KMS-11 (cell line): Measurements from ENCODE around the gene TTC3.

ENCODE experiments used
- H2AFZ ChIP-seq: fragments of 200-600 bp; sonication (generic); 2 replicates; pipeline ENCODE4 v1.6.1; 2016; ENCODE audit warnings: antibody characterized with exemption, mixed run types, low read depth
- H3K27ac ChIP-seq: fragments of 200-600 bp; sonication (generic); 2 replicates; pipeline ENCODE4 v1.6.1; 2016; ENCODE audit warnings: mild to moderate bottlenecking, mixed run types
- H3K27me3 ChIP-seq: fragments of 200-600 bp; sonication (generic); 2 replicates; pipeline ENCODE4 v1.6.1; 2017; ENCODE audit warnings: mild to moderate bottlenecking, low read depth, mixed run types, moderate library complexity; ENCODE audit not compliant: insufficient read depth
- H3K36me3 ChIP-seq: fragments of 200-600 bp; sonication (generic); 2 replicates; pipeline ENCODE4 v1.6.1; 2017; ENCODE audit warnings: mild to moderate bottlenecking, mixed run types; ENCODE audit not compliant: insufficient read depth
- H3K4me1 ChIP-seq: fragments of 200-600 bp; sonication (generic); 2 replicates; pipeline ENCODE4 v1.6.1; 2016; ENCODE audit warnings: mild to moderate bottlenecking, low read depth, mixed run types; ENCODE audit not compliant: poor library complexity, severe bottlenecking
- H3K4me2 ChIP-seq: fragments of 200-600 bp; sonication (generic); 2 replicates; pipeline ENCODE4 v1.7.0; 2016; ENCODE audit warnings: mild to moderate bottlenecking, mixed run types
- H3K4me3 ChIP-seq: fragments of 200-600 bp; sonication (generic); IDR thresholded peaks from 2 replicates; pipeline ENCODE4 v1.6.1; 2017; ENCODE audit warnings: low read depth, low read length, mixed read lengths; ENCODE audit not compliant: insufficient read depth
- H3K79me2 ChIP-seq: fragments of 200-600 bp; sonication (generic); 2 replicates; pipeline ENCODE4 v1.6.1; 2016; ENCODE audit warnings: low read depth, mixed run types; ENCODE audit not compliant: insufficient read depth
- H3K9ac ChIP-seq: fragments of 200-600 bp; sonication (generic); 2 replicates; pipeline ENCODE4 v1.6.1; 2016; ENCODE audit warnings: mild to moderate bottlenecking, mixed run types
- H4K20me1 ChIP-seq: fragments of 200-600 bp; sonication (generic); 2 replicates; pipeline ENCODE4 v1.6.1; 2016; ENCODE audit warnings: mild to moderate bottlenecking, mixed run types; ENCODE audit not compliant: insufficient read depth
- TF ChIP-seq, protein P1 (sequence below): fragments of 200-600 bp; sonication (generic); conservative IDR thresholded peaks from 2 replicates; pipeline ENCODE4 v1.6.1; 2017; ENCODE audit warnings: low read depth, mild to moderate bottlenecking, antibody characterized with exemption, low read length, moderate library complexity, mixed read lengths

Gene TTC3

DNA sequence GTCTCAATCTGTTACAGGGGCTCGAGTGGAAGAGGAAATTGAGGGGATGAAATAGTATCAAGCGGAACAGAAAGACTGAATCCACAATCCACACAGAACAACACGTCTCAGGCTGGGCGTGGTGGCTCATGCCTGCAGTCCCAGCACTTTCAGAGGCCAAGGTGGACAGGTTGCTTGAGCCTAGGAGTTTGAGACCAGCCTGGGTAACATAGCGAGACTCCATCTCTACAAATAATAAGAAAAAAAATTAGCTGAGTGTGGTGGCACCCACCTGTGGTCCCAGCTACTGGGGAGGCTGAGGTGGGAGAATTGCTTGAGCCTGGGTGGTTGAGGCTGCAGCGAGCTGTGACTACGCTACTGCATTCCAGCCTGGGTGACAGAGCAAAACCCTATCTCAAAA, 168.4 kb downstream of the TTC3 start:
- Histone ChIP-seq H3K4me2 (no peak overlapping the region), H3K4me3 (no peak overlapping the region), H3K27me3 (no peaks in the 10 kb centered on the region), H3K9ac (no peak overlapping the region), H2AFZ (no peak overlapping the region), H4K20me1 (no peaks in the 10 kb centered on the region; the same call in 1 of the 2 replicates), H3K4me1 (no peaks in the 10 kb centered on the region), H3K27ac (no peak overlapping the region), H3K79me2 (peaks cover 11% of the 10 kb centered on the region; the same call in 1 of the 2 replicates), H3K36me3 (no peaks in the 10 kb centered on the region)
- TF ChIP-seq, protein P1, sequence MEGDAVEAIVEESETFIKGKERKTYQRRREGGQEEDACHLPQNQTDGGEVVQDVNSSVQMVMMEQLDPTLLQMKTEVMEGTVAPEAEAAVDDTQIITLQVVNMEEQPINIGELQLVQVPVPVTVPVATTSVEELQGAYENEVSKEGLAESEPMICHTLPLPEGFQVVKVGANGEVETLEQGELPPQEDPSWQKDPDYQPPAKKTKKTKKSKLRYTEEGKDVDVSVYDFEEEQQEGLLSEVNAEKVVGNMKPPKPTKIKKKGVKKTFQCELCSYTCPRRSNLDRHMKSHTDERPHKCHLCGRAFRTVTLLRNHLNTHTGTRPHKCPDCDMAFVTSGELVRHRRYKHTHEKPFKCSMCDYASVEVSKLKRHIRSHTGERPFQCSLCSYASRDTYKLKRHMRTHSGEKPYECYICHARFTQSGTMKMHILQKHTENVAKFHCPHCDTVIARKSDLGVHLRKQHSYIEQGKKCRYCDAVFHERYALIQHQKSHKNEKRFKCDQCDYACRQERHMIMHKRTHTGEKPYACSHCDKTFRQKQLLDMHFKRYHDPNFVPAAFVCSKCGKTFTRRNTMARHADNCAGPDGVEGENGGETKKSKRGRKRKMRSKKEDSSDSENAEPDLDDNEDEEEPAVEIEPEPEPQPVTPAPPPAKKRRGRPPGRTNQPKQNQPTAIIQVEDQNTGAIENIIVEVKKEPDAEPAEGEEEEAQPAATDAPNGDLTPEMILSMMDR, result no peak

- Histone ChIP-seq H3K4me3 (no peak overlapping the region), H3K4me2 (no peak overlapping the region), H3K36me3 (no peaks in the 10 kb centered on the region), H3K79me2 (peaks cover 18% of the 10 kb centered on the region; the same call in 1 of the 2 replicates), H4K20me1 (no peaks in the 10 kb centered on the region; the same call in 1 of the 2 replicates), H3K4me1 (no peaks in the 10 kb centered on the region), H3K27ac (no peak overlapping the region), H3K27me3 (no peaks in the 10 kb centered on the region), H2AFZ (no peak overlapping the region), H3K9ac (no peak overlapping the region)
- TF ChIP-seq, protein P1, result no peak
Measured at GRCh38 chr21:37243961-37244360, 170.9 kb downstream of the TTC3 start.

DNA sequence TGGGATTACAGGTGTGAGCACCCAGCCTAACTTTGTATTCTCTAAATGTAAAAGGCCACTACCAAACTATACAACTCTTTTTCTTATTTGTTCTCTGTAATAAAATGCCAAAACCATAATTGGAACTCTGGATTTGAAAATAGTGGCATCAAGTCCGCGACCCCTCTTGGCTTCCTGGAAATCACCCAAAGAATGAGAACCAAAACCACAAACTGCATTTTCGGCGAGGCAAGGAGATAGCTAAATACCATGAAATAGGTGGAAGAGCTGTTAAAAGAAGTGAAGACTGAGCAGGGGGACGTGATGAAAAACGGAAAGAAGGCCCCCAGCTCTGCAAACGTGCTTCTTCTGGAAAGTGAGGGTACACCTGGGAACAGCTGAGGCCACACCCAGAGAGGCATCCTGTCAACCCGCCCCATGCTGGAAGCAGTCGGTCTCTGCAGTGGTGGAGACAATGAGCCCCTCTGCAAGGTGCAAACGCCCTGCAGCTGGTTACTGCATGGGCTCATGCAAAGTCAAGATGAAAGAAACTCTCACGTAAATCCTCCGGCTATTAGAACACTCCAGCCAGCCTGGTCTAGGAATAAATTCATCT, 171.5 kb downstream of the TTC3 start:
- no peaks in the 10 kb centered on the region for H3K27me3 ChIP-seq
- TF ChIP-seq, protein P1, result no peak
- H4K20me1 ChIP-seq, result no peaks in the 10 kb centered on the region; the same call in 1 of the 2 replicates
- H3K4me1 ChIP-seq, result no peaks in the 10 kb centered on the region
- H2AFZ ChIP-seq, result no peak overlapping the region
- peaks cover 24% of the 10 kb centered on the region; the same call in 1 of the 2 replicates for H3K79me2 ChIP-seq
- H3K36me3 ChIP-seq, result no peaks in the 10 kb centered on the region
- H3K4me3 ChIP-seq, result no peak overlapping the region
- H3K27ac ChIP-seq, result no peak overlapping the region
- no peak overlapping the region for H3K4me2 ChIP-seq
- H3K9ac ChIP-seq, result no peak overlapping the region

DNA sequence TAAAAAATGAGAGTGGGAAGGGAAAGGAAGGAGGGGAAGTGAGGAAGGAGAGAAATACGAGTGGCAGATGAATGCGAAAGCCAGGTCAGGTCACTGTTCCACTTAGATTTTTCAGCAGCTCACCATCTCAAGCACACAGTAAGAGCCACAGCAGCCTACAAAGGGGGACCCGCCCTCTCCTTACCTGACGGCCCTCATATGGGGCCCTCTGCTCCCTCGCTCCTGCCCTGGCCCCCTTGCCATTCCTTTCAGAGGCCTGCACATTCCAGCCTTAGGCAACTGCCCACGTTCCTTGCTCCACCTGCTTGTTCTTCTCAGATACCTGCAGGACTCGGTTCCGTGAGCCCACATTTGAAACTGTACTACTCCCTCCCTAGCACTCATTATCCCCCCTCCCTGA, 172.1 kb downstream of the TTC3 start:
- Histone ChIP-seq H4K20me1 (no peaks in the 10 kb centered on the region; the same call in 1 of the 2 replicates), H3K27ac (no peak overlapping the region), H3K27me3 (no peaks in the 10 kb centered on the region), H3K4me1 (no peaks in the 10 kb centered on the region), H2AFZ (no peak overlapping the region), H3K79me2 (peaks cover 28% of the 10 kb centered on the region; the same call in 1 of the 2 replicates), H3K36me3 (no peaks in the 10 kb centered on the region), H3K9ac (no peak overlapping the region), H3K4me3 (no peak overlapping the region), H3K4me2 (no peak overlapping the region)
- TF ChIP-seq, protein P1, result no peak
